ENCODE results near the gene DOLK.

DNA sequence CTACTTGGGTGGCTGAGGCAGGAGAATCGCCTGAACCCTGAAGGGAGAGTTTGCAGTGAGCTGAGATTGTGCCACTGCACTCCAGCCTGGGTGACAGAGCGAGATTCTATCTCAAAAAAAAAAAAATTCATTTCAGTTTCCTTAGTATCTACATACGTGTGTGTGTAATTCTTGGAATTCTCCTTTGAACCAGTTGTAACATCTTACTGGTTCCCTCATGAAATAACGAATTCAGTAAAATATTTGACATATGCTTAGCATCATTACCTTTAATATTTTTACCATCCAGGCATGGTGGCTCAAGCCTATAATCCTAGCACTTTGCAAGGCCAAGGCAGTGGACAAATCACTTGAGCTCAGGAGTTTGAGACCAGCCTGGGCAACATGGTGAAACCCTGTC is 17.8 kb downstream of the DOLK start:
- TF ChIP-seq CTCF (IDR thresholded peaks at IDR 0.05; ENCODE audit: low read length) (no peak), EZH2 (IDR thresholded peaks at IDR 0.05; ENCODE audit: borderline replicate concordance, low read length) (no peak)
